K562 (cell line): ENCODE data around the gene RNF150. TPM values are rescaled to one million over a fixed set of nuclear protein-coding genes. Genes with fewer than 3 reads are reported as not detected.

Experiments
- ATAC-seq: fragments of 200-7000 bp; cut with Tn5 transposase; 3 replicates; pipeline ENCODE4 v1.9.1; 2020; ENCODE audit warnings: moderate library complexity
- BruUV-seq: library from RNA; stranded (reverse); fragments of 400-500 nt; replicated peaks from 2 replicates; lab custom pipeline; 2021; lab: Mats Ljungman, UMichigan
- CTCF ChIA-PET: fragments of 300-600 bp; formaldehyde crosslinking; extraction: SDS; loops from one replicate; lab custom pipeline; 2021; ENCODE audit warnings: low intra/inter-chr PET ratio; lab: Yijun Ruan, JAX
- POLR2A ChIA-PET: fragments of 300-600, 350-650 bp; sonication (Branson Sonifier 250); formaldehyde crosslinking; extraction: SDS; loops from one replicate; lab custom pipeline; 2021; ENCODE audit warnings: antibody characterized with exemption, inconsistent platforms; lab: Yijun Ruan, JAX
- DNase-seq, 4 experiments: peaks; one replicate each; pipeline versions ENCODE4 v3.0.0 to v3.0.0-alpha.2; 2011 to 2018; ENCODE audit warnings: low spot score in 3 of 4, mixed read lengths in 3 of 4; ENCODE audit errors: extremely low read depth in 1 of 4
- FAIRE-seq: peaks from 2 replicates; lab custom pipeline; 2011; peaks lifted over from hg19 to GRCh38; lab: Jason Lieb, UNC
- H2AFZ ChIP-seq: 2 replicates; pipeline ENCODE4 v1.6.0; 2011; ENCODE audit warnings: low read depth, low read length, control low read depth, inconsistent platforms
- H3K27ac ChIP-seq: fragments of 200-600 bp; 3 replicates; pipeline ENCODE4 v1.8.0; 2011; ENCODE audit warnings: low read depth, mild to moderate bottlenecking, control low read depth, inconsistent platforms, low read length, moderate library complexity, mixed read lengths; ENCODE audit errors: extremely low read depth
- H3K27me3 ChIP-seq, 2 experiments: fragments of 300-600 bp in 1 of 2; 2 replicates in 1 of 2; 3 replicates in 1 of 2; pipeline versions ENCODE4 v1.6.0 to v1.8.0; 2011; ENCODE audit warnings: inconsistent platforms in 2 of 2, low read length in 2 of 2, mild to moderate bottlenecking in 1 of 2, mixed read lengths in 1 of 2, moderate library complexity in 1 of 2; ENCODE audit not compliant: control insufficient read depth in 2 of 2, insufficient read depth in 2 of 2
- H3K36me3 ChIP-seq: fragments of 300-600 bp; 3 replicates; pipeline ENCODE4 v1.8.0; 2011; ENCODE audit warnings: mild to moderate bottlenecking, low read length, inconsistent platforms; ENCODE audit not compliant: control insufficient read depth, insufficient read depth
- H3K4me1 ChIP-seq, 2 experiments: fragments of 200-600 bp in 1 of 2; replicated peaks in 1 of 2; 2 replicates in 1 of 2; 3 replicates in 1 of 2; pipeline versions ENCODE4 v1.5.1 to v1.8.0; 2011; ENCODE audit warnings: inconsistent platforms in 2 of 2, low read length in 2 of 2, mild to moderate bottlenecking in 1 of 2, mixed read lengths in 1 of 2, moderate library complexity in 1 of 2; ENCODE audit not compliant: control insufficient read depth in 2 of 2, insufficient read depth in 2 of 2
- H3K4me2 ChIP-seq: 2 replicates; pipeline ENCODE4 v1.6.1; 2011; ENCODE audit warnings: low read length, control low read depth, inconsistent platforms, mixed read lengths; ENCODE audit not compliant: insufficient read depth
- H3K4me3 ChIP-seq: fragments of 200-600 bp; sonication (generic), shearing (Covaris generic); 2 replicates; pipeline ENCODE4 v1.5.1; 2016; ENCODE audit warnings: control low read depth, inconsistent platforms
- H3K79me2 ChIP-seq: fragments of 200-600 bp; 3 replicates; pipeline ENCODE4 v1.8.0; 2011; ENCODE audit warnings: low read length, inconsistent platforms; ENCODE audit not compliant: control insufficient read depth, insufficient read depth
- H3K9ac ChIP-seq, 2 experiments: 2 replicates each; pipeline versions ENCODE4 v1.6.0 to v1.6.1; 2011; ENCODE audit warnings: low read depth in 2 of 2, low read length in 2 of 2, control low read depth in 1 of 2, inconsistent platforms in 1 of 2, mild to moderate bottlenecking in 1 of 2, mixed read lengths in 1 of 2; ENCODE audit not compliant: insufficient read depth in 1 of 2
- H3K9me1 ChIP-seq: one replicate; pipeline ENCODE4 v1.6.0; 2011; ENCODE audit warnings: inconsistent platforms, mild to moderate bottlenecking, low read length, moderate library complexity; ENCODE audit not compliant: control insufficient read depth, insufficient read depth
- H3K9me3 ChIP-seq: replicated peaks from 2 replicates; pipeline ENCODE4 v1.5.1; 2011; ENCODE audit warnings: low read depth, low read length, inconsistent platforms; ENCODE audit not compliant: control insufficient read depth, insufficient read depth
- H4K20me1 ChIP-seq: replicated peaks from 2 replicates; pipeline ENCODE4 v1.6.1; 2011; ENCODE audit warnings: low read length, inconsistent platforms, mixed read lengths; ENCODE audit not compliant: control insufficient read depth, insufficient read depth
- FOXP1 ChIP-seq: sonication (generic); formaldehyde crosslinking; IDR thresholded peaks from 2 replicates; pipeline ENCODE4 v1.8.0; 2022; ENCODE audit warnings: mild to moderate bottlenecking, missing genetic modification reagents
- LARP7 ChIP-seq: fragments of 450-650 bp; IDR thresholded peaks from 2 replicates; pipeline ENCODE4 v1.6.1; 2016
- NFE2L1 ChIP-seq: fragments of 450-650 bp; IDR thresholded peaks from 2 replicates; pipeline ENCODE4 v1.6.1; 2016; ENCODE audit warnings: missing genetic modification characterization, low read depth, mild to moderate bottlenecking, missing compliant biosample characterization, moderate library complexity, borderline replicate concordance
- POLR3G ChIP-seq: IDR thresholded peaks from 2 replicates; pipeline ENCODE4 v1.6.1; 2011; ENCODE audit not compliant: insufficient read length, insufficient replicate concordance; ENCODE audit errors: extremely low read depth
- SOX6 ChIP-seq: fragments of 450-650 bp; IDR thresholded peaks from 2 replicates; pipeline ENCODE4 v1.6.1; 2014; ENCODE audit warnings: mild to moderate bottlenecking
- TFAP4 ChIP-seq: sonication (generic); formaldehyde crosslinking; IDR thresholded peaks from 2 replicates; pipeline ENCODE4 v1.8.0; 2022; ENCODE audit warnings: missing genetic modification reagents, mild to moderate bottlenecking, moderate library complexity, borderline replicate concordance
- ZBTB34 ChIP-seq: fragments of 250-450 bp; sonication (Bioruptor Pico); IDR thresholded peaks from 2 replicates; pipeline ENCODE4 v1.8.0; 2021; ENCODE audit warnings: mild to moderate bottlenecking, moderate library complexity
- ZNF764 ChIP-seq: fragments of 250-450 bp; sonication (Bioruptor Pico); IDR thresholded peaks from 2 replicates; pipeline ENCODE4 v1.4.0; 2020; ENCODE audit warnings: low read depth, mild to moderate bottlenecking, moderate library complexity
- WGBS: fragments of 100-300 bp; shearing (Covaris generic); methylation state at CpG from one replicate; pipeline ENCODE4 v1.1.6; 2016; ENCODE audit warnings: low coverage, mixed read lengths; ENCODE audit not compliant: insufficient coverage; ENCODE audit errors: missing lambda C conversion rate; 5-methylcytosine and 5-hydroxymethylcytosine counted together
- in situ Hi-C: fragments of 300-500 bp; cut with MboI; formaldehyde crosslinking; loops from 4 replicates; pipeline ENCODE4 v1.15.0; 2018; ENCODE audit warnings: inconsistent platforms, mixed read lengths
- intact Hi-C: fragments of 100-400 bp; cut with micrococcal nuclease; formaldehyde crosslinking; loops from 2 replicates; pipeline ENCODE4 v1.14.2; 2022
- polyA plus RNA-seq, 8 experiments: library from polyadenylated mRNA; depleted of rRNA in 4 of 8; stranded (reverse) in 5 of 8; unstranded in 3 of 8; fragments of >200 nt; fragmentation: Nextera tagmentation in 2 of 8; fragmentation: Illumina TruSeq in 1 of 8; extraction: Ambion mirVana in 2 of 8; extraction: Trizol in 1 of 8; gene quantifications; 2 replicates each; pipeline versions ENCODE4 v1.2.1 to v1.2.3, GENCODE V29; 2011 to 2014; ENCODE audit warnings: inconsistent platforms in 1 of 8, missing spikeins in 1 of 8
- total RNA-seq, 7 experiments: library from RNA; depleted of rRNA in 6 of 7; stranded (reverse); fragments of >200 nt in 6 of 7; fragmentation: Illumina TruSeq in 2 of 7; extraction: Trizol in 2 of 7; gene quantifications; 2 replicates each; pipeline versions ENCODE4 v1.2.1 to v1.2.3, GENCODE V29; 2011 to 2021; ENCODE audit warnings: low replicate concordance in 1 of 7

Gene RNF150
- total and polyA plus RNA-seq, 9 of the 15 experiments (the other 6 are each of a cell fraction or from before 2014, with no cell fraction given) = 0.09 TPM; not detected in 8

GRCh38 chr4:140819610-140820009 lies 313.7 kb downstream of the RNF150 start:
- Histone ChIP-seq H3K27ac (no peak overlapping the region), H3K27me3 (no peaks in the 10 kb centered on the region), H3K9me3 (no peaks in the 10 kb centered on the region), H4K20me1 (no peaks in the 10 kb centered on the region)
- TF ChIP-seq ZNF764 (no peak), POLR3G (no peak), FOXP1 (no peak), TFAP4 (no peak), LARP7 (no peak), NFE2L1 (tag) (no peak), SOX6 (no peak), ZBTB34 (CRISPR knock-in tag) (no peak)
- TF ChIP-seq, all 486 proteins: peak for 0
- WGBS = 0% methylated on average over 1 of the region's 1 CpG
- H2AFZ ChIP-seq = no peak overlapping the region
- no peaks in the 10 kb centered on the region for H3K9me1 ChIP-seq
- ATAC-seq (no peak), DNase-seq (no peak), FAIRE-seq (no peak)
- H3K36me3 ChIP-seq = no peaks in the 10 kb centered on the region
- CTCF ChIA-PET = interaction anchor here (0.6 kb wide), 1 partner anchor 1127 kb away, joined by 5 read pairs; no protein-coding TSS in a partner anchor
- H3K4me2 ChIP-seq = no peak overlapping the region
- POLR2A ChIA-PET = no interaction called here
- no peak overlapping the region for H3K4me3 ChIP-seq
- intact Hi-C loops = no loop called here
- H3K9ac ChIP-seq = no peak overlapping the region
- in situ Hi-C loops = no loop called here
- H3K79me2 ChIP-seq = no peaks in the 10 kb centered on the region
- H3K4me1 ChIP-seq = no peaks in the 10 kb centered on the region
- BruUV-seq = no TSS peak
